NCI-H1436 (cell line): Measurements from ENCODE around the gene MARS2.
"Not testable (repeated sequence)": the region's sequence is repeated elsewhere in the genome, so short reads cannot be mapped to it uniquely, and the experiment has no call there.

Source experiments
- DNase-seq: peaks from one replicate; lab custom pipeline; 2025; lab: John Stamatoyannopoulos, UW

The MARS2 gene

DNA sequence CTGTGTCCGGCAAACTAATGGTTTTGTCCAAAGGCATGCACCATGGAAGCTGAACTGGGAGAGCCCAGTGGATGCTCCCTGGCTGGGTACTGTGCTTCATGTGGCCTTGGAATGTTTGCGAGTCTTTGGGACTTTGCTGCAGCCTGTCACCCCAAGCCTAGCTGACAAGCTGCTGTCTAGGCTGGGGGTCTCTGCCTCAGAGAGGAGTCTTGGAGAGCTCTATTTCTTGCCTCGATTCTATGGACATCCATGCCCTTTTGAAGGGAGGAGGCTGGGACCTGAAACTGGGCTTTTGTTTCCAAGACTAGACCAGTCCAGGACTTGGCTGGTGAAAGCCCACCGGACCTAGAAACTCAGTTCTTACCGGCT, 1.7 kb downstream of the MARS2 start:
- no peak for DNase-seq

DNA sequence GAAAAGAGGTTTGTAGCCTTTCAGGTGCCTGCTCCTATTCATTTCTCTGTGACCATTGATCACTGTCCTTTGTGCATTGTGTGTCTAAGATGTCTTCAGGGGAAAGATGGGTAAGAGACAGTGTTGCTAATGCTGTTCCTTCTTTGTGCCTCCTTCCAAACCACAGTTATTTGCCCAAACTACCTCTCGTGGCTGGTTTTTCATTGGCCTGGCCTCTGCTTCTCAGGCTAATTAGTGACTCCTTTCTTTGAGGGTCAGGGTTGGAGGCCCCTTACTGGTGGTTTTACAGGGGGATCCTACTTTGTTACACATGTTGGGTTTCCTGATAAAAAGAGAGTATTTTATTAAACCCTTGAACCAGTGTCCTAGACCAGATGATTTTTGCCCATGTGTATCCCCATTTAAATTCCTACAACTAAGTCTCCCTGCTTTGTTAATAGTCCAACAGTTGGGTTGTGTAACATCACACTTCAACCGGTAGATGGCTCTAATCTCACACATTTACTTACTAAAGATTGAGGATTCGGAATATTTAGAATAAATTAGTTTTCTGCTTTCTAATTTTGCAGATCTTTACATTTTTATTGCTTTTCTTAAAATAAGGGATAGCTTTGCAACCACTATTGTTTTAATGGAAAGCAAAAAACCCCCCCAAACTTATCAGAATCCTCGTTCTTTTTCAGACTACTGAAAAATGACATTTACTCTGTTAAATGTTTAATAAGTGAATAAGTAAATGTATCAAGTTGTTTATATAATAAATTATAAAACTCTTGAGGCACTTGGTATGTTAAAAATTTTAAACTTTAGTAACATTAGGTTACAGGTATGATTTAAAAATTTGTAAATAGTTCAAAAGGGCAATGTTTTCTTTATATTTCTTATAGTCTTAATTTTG, 2.4 kb downstream of the MARS2 start:
- DNase-seq = peak; percentile 16

DNA sequence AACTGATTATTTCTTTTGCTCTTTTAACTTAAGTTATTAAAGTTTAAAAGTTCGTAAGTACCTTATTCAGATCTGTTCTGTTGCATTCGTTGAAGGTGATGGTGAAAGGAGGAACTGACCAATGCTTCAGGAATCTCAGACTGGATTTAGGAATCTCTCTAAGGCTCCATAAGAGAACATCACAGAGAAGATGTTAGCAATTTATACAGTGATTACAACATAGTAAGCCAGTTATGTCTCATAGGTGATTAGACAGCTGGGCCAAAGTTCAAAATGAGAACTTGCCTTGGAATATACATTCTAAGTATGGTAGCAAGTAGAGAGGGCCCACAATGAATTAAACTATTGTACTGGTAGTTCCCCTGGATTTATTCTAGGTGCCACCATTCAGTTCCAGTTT, 3.2 kb downstream of the MARS2 start:
- no peak for DNase-seq

DNA sequence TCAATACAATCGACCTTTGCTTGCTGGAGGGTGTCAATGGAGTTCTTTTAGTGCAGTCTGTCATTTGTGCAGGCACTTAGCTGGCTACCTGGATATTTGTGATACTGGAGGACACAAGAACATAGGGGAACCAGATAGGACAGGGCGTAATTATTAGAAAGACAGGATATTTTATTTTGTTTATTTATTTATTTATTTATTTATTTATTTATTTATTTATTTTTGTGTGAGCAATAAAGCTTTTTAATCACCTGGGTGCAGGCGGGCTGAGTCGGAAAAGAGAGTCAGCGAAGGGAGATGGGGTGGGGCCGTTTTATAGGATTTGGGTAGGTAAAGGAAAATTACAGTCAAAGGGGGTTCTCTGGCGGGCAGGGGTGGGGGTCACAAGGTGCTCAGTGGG, 4.0 kb downstream of the MARS2 start:
- not testable (repeated sequence) for DNase-seq

DNA sequence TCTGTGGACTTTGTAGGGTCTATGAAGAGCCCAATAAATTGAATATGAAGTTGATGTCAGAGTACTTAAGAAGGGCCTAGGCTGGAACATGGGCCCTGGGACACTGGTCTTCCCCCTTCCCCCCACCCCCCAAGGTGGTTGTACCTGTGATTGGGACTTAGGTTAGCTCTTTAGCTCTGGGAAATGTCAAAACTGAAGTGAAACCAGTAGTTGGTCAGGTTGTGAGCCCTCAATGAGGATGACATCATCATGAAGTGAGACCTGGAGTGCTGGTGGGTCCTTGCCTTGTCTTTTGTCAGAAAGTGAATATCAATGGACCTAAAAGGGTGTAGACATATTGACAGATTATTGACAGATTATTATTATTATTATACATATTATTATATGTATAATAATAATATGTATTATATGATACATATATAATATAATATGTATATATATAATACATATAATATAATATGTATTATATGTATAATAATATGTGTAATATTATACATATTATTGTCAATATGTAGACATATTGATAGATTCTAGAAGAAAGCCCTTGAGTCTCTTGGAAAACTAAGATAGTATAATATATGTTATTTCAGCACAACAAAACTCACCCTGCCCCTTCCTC, 5.4 kb downstream of the MARS2 start:
- no peak for DNase-seq

DNA sequence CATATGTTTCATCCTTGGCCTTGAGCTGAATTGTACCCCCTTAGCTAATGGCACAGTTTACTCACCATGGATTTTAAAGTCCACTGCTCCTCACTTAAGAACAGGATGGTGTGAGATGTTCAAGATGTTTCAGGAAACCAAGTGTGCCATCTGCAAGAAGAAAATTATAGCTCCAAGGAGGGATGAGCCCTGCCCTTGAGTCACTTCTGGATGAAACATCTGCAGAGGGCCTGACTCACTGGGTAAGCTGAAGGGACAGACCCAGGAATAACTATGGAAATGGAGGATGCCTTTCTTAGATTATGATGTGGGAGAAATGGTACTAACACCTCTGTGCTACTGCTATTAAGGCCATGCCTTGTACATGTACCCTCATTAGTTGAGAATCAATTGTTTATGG, 6.4 kb downstream of the MARS2 start:
- DNase-seq = no peak

DNA sequence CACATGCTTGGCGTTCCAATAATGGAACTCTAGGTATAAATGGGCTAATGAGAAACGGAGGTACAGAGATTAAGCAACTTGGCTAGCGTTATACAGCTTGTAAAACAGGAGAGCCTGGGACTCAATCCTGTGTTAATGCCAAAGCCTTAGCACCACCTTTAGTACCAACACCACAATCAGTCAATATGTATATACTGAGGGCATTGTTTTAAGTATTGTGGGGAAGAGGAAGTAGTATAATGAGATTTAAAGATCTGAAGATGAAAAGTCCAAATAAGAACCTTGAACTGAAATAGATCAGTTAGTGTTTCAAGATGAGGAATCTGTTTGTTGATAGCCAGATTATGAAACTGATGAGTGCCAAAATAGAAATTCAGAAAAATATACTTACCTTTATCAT, 8.1 kb downstream of the MARS2 start:
- DNase-seq = no peak

DNA sequence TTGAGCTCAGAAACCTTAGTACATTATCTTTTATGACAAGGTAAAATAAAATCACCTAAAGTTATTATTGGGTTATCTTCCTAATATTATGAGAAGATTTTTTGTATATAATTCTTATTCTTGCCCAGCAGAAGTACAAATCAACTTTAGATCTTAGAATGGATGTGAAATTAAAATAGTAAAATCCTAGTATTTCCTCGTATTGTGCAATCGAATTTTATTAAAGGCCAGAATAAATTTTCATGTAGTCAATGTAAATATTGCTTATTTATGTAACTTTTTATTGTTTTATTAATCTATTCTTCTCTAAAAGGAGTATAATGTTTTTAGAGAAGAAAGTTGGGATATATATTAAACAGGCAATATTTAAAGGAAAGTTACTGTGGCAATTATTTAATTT, 12.7 kb downstream of the MARS2 start:
- no peak for DNase-seq

DNA sequence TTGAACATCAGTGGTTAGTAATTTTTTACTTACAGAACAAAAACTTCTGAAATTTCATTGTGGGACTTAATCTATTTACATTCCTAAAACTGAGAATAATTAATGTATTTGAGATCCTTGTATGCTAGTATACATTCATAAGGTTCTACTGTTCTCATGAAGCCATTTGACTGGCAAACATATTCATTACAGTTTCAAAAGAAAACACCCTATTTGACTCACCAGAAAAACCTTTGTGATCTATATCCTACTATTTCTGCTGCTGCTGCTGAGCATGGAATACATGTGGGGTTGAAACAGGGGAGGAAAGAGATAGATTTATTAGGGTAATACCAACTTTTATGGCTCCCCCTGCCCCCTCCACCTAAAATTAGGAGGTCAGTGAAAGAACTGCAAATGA, 21.8 kb downstream of the MARS2 start:
- DNase-seq = no peak

DNA sequence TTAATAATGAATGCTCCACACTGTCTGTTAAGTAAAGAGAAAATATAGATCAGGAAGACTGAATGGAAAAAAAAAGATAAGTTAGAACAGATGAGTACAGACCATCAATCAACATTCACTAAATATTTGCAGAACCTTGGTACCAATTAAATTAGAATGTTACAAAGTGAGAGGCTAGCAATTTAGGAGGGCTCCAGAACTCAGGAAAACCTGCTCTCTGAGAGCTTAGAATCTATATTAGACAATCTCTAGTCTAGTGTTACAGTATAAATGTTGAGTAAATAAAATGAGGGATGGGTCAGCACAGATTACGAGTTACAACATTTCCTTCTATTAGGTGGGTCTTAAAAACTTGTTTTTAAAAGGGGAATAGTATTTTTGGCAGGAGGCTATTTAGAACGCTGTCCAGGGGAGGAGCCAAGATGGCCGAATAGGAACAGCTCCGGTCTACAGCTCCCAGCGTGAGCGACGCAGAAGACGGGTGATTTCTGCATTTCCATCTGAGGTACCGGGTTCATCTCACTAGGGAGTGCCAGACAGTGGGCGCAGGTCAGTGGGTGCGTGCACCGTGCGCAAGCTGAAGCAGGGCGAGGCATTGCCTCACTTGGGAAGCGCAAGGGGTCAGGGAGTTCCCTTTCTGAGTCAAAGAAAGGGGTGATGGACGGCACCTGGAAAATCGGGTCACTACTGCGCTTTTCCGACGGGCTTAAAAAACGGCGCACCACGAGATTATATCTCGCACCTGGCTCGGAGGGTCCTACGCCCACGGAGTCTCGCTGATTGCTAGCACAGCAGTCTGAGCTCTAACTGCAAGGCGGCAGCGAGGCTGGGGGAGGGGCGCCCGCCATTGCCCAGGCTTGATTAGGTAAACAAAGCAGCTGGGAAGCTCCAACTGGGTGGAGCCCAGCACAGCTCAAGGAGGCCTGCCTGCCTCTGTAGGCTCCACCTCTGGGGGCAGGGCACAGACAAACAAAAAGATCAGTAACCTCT, 23.7 kb downstream of the MARS2 start:
- DNase-seq = not testable (repeated sequence)

DNA sequence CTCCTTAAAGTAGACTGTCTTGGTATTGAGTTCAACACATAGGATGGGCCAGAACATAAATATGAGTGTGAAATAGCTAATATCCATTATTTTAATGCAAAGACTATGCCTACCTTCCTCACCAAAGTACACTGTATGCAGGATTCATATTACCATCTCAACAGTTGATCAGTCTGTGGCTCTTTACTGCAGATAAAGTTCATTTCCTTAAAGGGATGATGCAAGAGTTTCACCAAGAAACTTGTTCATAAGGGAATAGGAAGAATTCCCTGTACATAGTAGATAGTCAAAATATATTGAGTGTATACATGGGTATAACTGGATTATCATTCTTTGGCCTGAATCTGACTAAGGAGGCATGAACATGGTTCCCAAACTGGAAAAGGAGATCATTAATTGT, 35.0 kb downstream of the MARS2 start:
- DNase-seq = no peak
